Left ventricle myocardium inferior (tissue), 1 donor: ENCODE data around the gene NLGN1. TPM values are rescaled to one million over a fixed set of nuclear protein-coding genes. Genes with fewer than 3 reads are reported as not detected.
"Not testable (repeated sequence)": the region's sequence is repeated elsewhere in the genome, so short reads cannot be mapped to it uniquely, and the experiment has no call there.

Source experiments
- DNase-seq: peaks from one replicate; pipeline ENCODE4 v3.0.0-alpha.2; 2020
- H3K27ac ChIP-seq: fragments of 200-600 bp; replicated peaks from 2 replicates; pipeline ENCODE4 v1.8.0; 2021
- H3K27me3 ChIP-seq: fragments of 200-600 bp; 2 replicates; pipeline ENCODE4 v1.8.0; 2021; ENCODE audit warnings: low read depth
- H3K36me3 ChIP-seq: fragments of 200-600 bp; 2 replicates; pipeline ENCODE4 v1.8.0; 2021
- H3K4me1 ChIP-seq: fragments of 200-600 bp; 2 replicates; pipeline ENCODE4 v1.8.0; 2021
- H3K4me3 ChIP-seq: fragments of 200-600 bp; 2 replicates; pipeline ENCODE4 v1.8.0; 2021; ENCODE audit warnings: mild to moderate bottlenecking, moderate library complexity
- H3K9me3 ChIP-seq: fragments of 200-600 bp; replicated peaks from 2 replicates; pipeline ENCODE4 v1.8.0; 2021
- intact Hi-C: fragments of 100-400 bp; cut with micrococcal nuclease; formaldehyde crosslinking; loops from one replicate; pipeline ENCODE4 v1.11.0; 2022
- total RNA-seq: library from RNA; stranded (reverse); fragmentation: NEBNext Ultra II Directional; extraction: Animal tissue kit (Norgen Biotek cat#: 25700); gene quantifications from one replicate; pipeline ENCODE4 v1.2.1, GENCODE V29; 2021
- TF ChIP-seq, protein P1 (sequence below): fragments of 200-600 bp; IDR thresholded peaks from 2 replicates; pipeline ENCODE4 v1.8.0; 2021; ENCODE audit warnings: antibody characterized with exemption, mild to moderate bottlenecking, borderline replicate concordance
- donor health status: DM: no; HTN: yes; CAD: no; lungs with severe emphysema.

Gene NLGN1
- total RNA-seq, 1 donor from 2014 or later = 13.7 TPM

DNA sequence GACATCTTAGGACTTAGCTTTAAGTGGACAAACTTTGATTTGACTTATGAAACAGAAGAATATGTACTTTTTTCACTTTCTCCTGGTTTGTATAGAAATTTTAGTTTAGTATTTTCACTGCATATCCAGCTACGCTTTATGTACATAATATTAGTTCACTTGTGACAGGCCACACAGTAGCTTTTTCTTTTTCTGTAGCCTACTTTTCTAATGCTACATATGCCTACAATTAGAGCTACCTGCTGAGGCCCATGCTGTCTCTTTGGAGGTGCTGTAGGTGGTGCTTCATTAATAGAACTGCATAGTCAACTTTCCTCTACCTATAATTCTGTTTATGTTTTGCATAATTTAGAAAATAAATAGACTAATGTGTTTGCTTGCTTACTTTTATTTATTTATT is 191.6 kb downstream of the NLGN1 start:
- no peaks in the 10 kb centered on the region for H3K27me3 ChIP-seq
- no peak overlapping the region for H3K27ac ChIP-seq
- intact Hi-C loops = no loop called here
- no peaks in the 10 kb centered on the region for H3K9me3 ChIP-seq
- H3K4me1 ChIP-seq = peaks cover 11% of the 10 kb centered on the region
- H3K4me3 ChIP-seq = no peak overlapping the region
- DNase-seq = no peak
- H3K36me3 ChIP-seq = no peaks in the 10 kb centered on the region
- TF ChIP-seq, protein P1, sequence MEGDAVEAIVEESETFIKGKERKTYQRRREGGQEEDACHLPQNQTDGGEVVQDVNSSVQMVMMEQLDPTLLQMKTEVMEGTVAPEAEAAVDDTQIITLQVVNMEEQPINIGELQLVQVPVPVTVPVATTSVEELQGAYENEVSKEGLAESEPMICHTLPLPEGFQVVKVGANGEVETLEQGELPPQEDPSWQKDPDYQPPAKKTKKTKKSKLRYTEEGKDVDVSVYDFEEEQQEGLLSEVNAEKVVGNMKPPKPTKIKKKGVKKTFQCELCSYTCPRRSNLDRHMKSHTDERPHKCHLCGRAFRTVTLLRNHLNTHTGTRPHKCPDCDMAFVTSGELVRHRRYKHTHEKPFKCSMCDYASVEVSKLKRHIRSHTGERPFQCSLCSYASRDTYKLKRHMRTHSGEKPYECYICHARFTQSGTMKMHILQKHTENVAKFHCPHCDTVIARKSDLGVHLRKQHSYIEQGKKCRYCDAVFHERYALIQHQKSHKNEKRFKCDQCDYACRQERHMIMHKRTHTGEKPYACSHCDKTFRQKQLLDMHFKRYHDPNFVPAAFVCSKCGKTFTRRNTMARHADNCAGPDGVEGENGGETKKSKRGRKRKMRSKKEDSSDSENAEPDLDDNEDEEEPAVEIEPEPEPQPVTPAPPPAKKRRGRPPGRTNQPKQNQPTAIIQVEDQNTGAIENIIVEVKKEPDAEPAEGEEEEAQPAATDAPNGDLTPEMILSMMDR = no peak

DNA sequence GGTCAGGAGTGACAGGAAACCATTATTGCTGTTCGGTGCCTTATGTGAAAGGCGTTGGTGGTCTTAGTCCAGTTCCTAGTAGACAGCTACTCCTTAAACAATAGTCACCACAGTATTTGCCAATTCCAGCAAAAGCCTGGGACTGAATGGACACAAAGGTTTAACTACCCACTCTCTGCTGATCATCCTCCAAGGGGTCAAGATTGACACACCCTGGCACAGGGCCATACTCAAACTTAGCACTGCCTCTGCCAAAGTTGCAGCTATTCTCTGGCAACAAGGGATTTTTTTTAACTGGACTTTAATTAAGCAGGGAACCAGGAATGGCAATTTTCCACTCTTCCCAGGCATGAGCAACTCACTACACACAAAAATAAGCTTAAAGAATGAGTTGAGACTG is 193.9 kb downstream of the NLGN1 start:
- no peak for DNase-seq
- intact Hi-C loops = no loop called here
- no peaks in the 10 kb centered on the region for H3K9me3 ChIP-seq
- no peaks in the 10 kb centered on the region for H3K4me1 ChIP-seq
- H3K27me3 ChIP-seq = no peaks in the 10 kb centered on the region
- TF ChIP-seq, protein P1 = no peak
- H3K36me3 ChIP-seq = no peaks in the 10 kb centered on the region
- no peak overlapping the region for H3K4me3 ChIP-seq
- H3K27ac ChIP-seq = no peak overlapping the region

DNA sequence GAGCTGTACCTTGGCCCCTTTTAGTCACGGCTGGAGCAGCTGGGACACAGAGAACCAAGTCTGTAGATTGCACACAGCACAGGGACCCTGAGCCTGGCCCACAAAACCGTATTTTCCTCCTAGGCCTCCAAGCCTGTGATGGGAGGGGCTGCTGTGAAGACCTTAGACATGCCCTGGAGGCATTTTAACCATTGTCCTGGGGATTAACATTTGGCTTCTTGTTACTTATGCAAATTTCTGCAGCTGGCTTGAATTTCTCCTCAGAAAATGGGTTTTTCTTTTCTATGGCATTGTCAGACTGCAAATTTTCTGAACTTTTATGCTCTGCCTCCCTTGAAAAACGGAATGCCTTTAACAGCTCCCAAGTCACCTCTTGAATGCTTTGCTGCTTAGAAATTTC is 197.3 kb downstream of the NLGN1 start:
- H3K4me3 ChIP-seq, H3K27me3 ChIP-seq, H3K9me3 ChIP-seq, H3K4me1 ChIP-seq, DNase-seq, H3K36me3 ChIP-seq, intact Hi-C loops, H3K27ac ChIP-seq: not testable (repeated sequence)

DNA sequence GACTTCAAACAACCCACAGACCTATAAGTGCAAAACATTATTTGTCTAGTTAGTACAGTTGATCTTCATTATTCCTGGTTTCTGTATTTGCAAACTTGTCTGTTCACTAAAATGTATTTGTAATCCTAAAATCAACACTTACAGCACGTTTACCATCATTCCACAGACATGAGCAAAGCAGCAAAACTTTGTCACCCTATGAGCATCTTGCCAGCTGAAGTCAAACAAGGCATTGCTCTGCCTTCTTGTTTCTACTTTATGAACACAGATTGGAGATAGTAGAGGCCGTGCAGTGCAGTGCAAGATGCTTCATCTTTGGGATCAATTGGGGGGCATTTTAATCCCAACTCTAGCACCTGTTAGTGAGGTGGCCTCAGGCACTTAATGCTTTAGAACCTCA is 202.1 kb downstream of the NLGN1 start:
- TF ChIP-seq, protein P1 = no peak
- intact Hi-C loops = no loop called here
- peaks cover 5% of the 10 kb centered on the region for H3K4me1 ChIP-seq
- no peaks in the 10 kb centered on the region for H3K27me3 ChIP-seq
- H3K4me3 ChIP-seq = no peak overlapping the region
- H3K9me3 ChIP-seq = no peaks in the 10 kb centered on the region
- H3K36me3 ChIP-seq = no peaks in the 10 kb centered on the region
- no peak for DNase-seq
- no peak overlapping the region for H3K27ac ChIP-seq

DNA sequence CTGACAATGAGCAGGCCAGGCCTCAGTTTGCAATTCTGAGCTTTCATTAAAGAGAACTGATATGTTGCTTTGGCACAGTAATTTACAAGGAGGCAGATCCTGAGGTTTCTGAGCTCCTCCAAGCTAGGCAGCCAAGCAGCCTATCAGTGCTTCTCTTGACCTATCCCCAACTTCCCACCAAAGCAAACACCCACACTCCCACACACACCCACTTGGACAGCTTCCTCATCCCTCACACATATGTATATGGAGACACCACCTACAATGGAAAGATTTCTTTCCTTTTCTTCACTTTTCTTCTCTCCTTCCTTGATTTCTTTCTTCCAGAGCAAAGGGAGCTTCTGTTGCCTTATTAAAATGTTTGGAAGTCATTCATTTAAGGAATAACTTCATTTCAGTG is 217.0 kb downstream of the NLGN1 start:
- Histone ChIP-seq H3K27me3 (no peaks in the 10 kb centered on the region), H3K9me3 (no peaks in the 10 kb centered on the region), H3K36me3 (no peaks in the 10 kb centered on the region), H3K4me1 (peaks cover 23% of the 10 kb centered on the region), H3K4me3 (no peak overlapping the region), H3K27ac (no peak overlapping the region)
- intact Hi-C loops = no loop called here
- no peak for DNase-seq
- TF ChIP-seq, protein P1 = no peak

DNA sequence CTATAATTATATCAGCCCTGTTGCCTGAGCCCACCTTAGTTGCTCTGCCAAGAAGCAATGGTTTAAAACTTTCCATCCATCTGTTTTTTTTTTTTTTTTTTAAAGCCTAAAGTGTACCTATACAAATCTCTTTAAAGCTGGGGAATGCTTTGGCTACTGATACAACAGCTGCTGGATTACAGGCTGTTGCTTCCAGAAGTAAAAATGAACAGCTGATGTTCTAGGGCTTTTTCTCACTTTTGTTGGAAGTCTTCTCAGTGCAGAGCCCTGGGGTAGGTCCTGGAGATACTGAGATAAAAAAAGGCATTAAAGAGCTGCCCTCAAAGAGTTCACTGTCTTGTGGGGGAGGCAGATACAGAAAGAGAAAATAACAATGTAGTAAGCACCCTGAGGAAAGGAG is 218.1 kb downstream of the NLGN1 start:
- DNase-seq = no peak
- intact Hi-C loops = no loop called here
- H3K27ac ChIP-seq = no peak overlapping the region

More for the DNA sequence above, 218.1 kb downstream of the NLGN1 start:
- H3K9me3 ChIP-seq = no peaks in the 10 kb centered on the region
- H3K4me1 ChIP-seq = peaks cover 34% of the 10 kb centered on the region
- no peaks in the 10 kb centered on the region for H3K27me3 ChIP-seq
- no peaks in the 10 kb centered on the region for H3K36me3 ChIP-seq
- TF ChIP-seq, protein P1 = no peak
- H3K4me3 ChIP-seq = no peak overlapping the region
